HG03060 (cell line): ENCODE data around the gene CACTIN.
"Not testable (repeated sequence)": the region's sequence is repeated elsewhere in the genome, so short reads cannot be mapped to it uniquely, and the experiment has no call there.

Experiments
- ATAC-seq: cut with Tn5 transposase; IDR thresholded peaks from one replicate; pipeline ENCODE4 v1.9.1; 2021; ENCODE audit warnings: low read depth, moderate number of reproducible peaks; ENCODE audit not compliant: unreplicated experiment

The CACTIN gene

DNA sequence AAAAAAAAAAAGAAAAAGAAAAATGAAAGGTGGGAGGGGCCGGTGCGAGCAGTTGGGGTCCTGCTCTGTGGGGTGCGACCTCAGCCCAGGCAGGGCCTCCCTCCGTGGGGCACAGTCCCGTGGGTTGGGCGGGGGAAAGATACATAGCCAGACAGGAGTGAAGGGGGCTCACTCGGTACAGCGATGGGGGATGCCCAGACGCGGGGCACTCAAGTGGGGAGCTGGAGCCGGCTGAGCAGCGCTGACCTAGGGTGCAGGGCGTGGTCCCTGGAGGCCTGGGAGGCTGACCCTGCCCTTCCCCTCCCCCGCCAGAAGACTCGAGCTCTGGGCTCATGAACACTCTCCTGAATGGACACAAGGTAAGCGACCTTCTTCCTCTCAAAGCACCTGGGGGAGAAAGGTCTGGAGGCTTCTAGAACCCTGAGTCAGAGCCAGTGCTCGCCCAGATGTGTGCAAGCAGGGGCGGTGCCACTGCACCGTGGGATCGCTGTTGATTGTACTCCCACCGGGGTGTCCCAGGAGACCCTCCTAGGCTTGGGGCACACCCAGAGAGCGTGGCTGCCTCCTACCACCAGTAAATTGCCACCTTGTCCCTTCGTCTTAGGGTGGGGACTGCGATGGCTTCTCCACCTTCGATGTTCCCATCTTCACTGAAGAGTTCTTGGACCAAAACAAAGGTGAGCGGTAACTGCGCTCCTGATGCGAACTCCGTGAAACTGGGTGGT, 50.5 kb downstream of the CACTIN start:
- ATAC-seq = no peak

DNA sequence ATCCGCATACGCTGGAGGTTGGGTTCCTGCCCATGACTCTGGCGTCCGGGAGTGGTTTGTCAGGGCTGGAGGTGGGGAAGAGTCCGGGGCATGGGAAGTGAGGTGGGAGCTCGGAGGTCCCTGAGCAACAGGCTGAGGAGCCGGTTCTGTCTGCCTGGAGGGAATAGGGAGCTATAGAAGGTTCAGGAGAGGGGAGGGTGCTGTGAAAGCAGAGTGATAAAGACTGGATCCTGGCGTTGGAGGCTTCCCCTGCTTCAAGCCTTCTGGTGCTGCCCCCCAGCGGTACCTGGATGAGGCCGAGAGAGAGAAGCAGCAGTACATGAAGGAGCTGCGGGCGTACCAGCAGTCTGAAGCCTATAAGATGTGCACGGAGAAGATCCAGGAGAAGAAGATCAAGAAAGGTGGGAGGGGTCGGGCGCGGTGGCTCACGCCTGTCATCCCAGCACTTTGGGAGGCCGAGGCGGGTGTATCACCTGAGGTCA, 51.3 kb downstream of the CACTIN start:
- ATAC-seq = no peak

DNA sequence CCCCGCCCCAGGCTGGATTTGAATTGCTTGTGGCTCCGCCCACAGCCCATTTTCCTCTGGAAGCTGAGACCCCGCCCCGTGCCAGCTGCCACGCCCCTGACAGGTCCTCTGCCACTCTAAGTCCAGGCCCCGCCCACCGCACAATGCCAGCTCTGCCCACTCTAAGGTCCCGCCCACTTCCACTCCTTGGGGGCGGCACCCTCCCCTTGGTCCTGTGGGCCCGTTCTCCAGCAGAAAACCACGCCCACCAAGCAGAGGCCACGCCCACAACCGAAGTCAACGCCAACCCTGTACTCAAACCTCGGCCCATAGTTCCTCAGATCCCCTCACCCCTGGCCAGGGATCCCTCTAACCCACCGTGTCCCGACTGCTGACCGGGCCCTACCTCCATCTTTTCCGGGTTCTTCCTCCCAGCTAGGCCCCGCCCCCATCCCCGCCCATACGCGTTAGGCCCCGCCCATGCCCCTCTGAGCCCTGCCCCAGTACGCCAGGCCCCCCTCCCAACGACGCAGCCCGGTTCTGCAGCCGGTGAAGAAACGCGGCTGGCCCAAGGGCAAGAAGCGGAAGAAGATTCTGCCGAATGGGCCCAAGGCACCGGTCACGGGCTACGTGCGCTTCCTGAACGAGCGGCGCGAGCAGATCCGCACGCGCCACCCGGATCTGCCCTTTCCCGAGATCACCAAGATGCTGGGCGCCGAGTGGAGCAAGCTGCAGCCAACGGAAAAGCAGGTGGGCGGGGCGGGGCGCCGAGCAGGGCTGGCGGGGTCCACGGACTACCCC, 52.5 kb downstream of the CACTIN start:
- ATAC-seq = no peak

DNA sequence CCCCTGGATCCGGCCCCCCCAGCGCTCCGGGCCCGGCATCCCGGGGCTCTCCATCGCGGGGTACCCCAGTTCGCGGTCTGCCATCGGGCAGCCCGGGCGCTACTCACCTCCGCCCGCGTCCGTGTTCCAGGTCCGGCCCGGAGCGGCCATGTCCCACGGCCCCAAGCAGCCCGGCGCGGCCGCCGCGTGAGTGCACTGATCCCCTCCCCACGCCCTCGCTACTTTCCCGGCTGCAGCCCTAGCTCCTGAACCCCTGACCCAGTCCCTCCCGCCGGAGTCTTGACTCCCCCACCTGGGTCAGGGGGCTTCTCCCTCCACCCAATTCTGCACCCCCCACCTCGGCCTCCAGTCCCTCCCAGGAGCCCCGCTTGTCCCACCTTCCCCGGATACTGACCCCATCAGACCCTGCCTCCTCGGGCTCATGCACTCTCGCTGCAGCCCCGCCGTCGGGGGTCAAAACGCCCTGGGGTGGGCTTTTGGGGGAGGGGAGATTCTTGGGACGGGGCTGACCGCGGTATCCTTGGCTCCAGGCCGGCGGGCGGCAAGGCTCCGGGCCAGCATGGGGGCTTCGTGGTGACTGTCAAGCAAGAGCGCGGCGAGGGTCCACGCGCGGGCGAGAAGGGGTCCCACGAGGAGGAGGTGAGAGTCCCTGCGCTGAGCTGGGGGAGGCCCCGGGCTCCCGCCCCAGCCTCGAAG, 53.3 kb downstream of the CACTIN start:
- no peak for ATAC-seq

DNA sequence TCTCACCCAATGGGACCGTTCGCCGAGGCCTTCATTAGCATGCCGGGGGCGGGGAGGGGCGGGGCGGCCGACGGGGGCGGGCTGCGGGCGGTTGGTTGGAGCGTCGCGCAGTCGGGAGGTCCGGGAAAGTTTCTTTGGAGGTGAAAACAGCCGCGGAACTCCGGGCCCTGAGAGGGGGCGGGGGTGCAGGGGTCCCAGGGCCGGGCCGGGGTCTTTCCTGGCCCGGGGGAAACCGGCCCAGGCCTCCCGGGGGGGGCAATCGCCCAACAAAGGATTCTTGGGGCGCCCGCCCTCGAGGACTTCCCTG, 53.8 kb downstream of the CACTIN start, which contains the start of gene HMG20B:
HMG20B (plus strand) TSS at position 90 of the 307 bp plus-strand sequence. CDS start 366 bp downstream, outside the sequence.
- no peak for ATAC-seq

DNA sequence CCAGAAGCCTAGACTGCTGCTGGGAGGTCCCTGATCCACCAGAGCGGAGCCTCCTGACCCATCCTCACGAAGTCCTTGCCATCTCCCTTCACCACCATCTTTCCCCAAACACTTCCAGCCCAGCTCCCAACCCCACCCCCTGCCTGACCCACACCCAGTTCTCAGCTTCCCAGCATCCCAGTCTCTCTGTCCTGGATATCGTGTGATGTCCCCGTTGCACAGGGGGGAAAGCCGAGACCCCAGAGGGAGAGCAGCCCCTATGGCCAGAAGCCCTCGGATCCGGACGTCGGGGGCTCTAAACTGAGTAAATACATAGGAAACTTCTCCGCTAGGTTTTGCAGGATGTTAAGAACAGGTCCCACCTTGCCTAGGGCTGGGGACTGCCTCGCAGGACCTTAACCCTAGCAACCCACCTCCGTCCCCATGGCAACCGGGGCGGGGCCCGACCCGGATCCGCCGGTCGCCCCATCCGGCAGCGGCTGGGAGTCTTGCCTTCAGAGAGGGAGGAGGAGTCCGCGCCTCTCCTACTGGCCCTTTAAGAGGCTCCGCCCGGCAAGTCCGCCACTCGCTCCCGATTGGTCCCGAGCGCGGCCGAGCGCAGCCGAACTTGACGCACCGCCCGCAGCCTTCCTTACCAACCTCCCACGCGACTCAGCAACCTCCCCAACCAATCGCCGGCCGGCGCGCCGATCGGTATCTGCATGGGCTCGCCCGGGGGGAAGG, 54.3 kb downstream of the CACTIN start:
- ATAC-seq = peak; percentile 78

DNA sequence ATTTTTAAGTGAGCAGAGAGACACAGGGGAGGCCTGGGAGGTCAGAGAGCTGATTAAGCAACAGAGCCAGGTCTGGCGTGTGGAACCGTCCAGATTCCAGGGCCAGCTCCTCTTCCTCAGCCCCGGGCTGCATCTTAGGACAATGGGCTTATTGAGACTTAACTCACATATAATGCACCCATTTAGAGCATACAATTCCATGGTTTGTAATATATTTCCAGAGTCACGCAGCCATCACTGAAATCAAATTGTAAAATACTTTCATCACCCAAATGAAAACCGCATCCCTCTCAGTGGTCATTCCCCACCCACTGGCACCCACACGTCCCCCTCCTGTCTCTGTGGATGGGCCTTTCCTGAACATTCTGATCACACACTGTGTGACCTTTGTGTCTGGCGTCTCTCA, 56.0 kb downstream of the CACTIN start:
- no peak for ATAC-seq

DNA sequence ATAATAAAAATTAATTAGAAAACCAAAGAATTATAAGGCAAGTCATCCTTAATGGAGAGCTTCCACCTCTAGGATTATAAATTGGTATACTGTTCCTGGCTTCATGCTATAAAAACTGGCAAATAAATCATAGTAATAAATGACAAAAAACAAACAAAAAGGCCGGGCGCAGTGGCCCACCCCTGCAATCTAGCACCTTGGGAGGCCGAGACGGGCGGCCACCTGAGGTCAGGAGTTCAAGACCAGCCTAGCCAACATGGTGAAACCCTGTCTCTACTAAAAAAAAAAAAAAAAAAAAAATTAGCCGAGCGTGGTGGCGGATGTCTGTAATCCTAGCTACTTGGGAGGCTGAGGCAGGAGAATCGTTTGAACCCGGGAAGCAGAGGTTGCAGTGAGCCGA, 56.5 kb downstream of the CACTIN start:
- ATAC-seq = not testable (repeated sequence)

DNA sequence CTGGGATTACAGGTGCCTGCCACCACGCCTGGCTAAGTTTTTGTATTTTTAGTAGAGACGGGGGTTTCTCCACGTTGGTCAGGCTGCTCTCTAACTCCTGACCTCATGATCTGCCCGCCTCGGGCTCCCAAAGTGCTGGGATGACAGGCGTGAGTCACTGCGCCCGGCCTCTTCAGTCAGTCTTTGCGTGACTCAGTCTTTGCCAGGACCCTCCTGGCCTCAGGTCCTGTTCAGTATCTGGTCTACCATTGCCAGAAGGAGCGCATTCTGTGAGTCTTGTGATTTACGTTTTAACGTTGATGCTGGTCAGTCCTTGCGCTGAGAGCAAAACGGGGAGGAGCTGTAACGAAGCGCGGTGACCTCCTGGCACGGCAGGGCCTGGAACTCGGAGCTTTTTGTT, 61.5 kb downstream of the CACTIN start:
- ATAC-seq = no peak

DNA sequence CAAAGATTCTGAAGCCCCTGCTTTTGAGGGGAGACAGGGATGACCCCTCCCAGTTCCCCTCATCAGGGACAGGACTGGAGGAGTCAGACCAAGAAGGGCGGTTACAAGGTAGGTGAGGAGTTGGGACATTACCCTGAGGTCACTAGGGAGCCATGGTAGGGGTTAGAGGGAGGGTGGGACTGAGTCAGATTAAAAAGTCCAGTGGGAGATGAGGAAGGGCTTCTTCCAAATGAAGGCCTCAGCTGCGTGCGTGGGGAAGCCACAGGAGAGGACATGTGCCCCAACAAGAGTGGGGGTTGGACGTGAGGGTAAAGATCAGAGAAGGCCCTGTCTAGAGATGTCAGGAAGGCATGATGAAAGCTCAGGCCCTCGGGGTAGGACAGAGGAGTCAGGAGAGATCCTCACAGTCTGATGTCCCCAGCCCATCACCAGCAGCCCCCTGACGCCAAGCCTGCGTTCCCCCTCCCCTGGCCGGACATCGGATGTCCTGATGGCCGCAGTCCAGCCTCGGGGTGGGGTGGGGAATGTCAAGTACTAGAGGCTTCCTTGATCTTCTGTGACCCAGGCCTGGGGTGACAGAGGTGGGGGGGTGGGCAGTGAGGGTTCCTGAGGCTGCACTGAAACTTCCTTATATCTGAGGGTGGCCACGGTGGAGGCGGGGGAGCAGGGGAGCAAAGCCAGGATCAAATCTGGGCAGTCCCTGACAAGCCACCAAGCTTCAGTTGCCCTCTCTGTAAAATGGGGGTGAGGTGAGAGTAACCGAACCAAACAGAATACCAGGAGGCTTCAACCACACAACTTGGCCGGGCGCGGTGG, 62.7 kb downstream of the CACTIN start:
- ATAC-seq = no peak
